ENCODE data around the gene BARX2.

Gene BARX2

DNA sequence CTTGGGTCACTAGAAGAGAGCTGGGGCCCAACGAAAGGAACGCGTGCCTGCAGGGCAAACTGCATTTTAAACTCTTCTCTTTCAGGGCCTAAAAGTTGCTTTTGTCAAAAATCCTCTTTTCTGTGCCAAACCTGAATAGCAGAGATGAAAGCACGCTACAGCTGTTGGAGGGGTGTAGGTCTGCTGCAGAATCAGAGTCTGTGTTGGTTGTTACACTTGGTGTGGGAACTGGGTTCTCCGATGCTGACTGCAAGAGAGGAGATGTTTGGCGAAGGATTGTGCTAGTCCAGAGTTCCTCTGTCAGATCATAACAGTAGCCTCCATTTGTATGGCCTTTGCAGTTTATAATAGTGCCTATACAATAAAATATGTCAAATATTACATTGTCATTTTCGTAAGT lies 41.8 kb downstream of the BARX2 start:
- TF ChIP-seq, protein P1, sequence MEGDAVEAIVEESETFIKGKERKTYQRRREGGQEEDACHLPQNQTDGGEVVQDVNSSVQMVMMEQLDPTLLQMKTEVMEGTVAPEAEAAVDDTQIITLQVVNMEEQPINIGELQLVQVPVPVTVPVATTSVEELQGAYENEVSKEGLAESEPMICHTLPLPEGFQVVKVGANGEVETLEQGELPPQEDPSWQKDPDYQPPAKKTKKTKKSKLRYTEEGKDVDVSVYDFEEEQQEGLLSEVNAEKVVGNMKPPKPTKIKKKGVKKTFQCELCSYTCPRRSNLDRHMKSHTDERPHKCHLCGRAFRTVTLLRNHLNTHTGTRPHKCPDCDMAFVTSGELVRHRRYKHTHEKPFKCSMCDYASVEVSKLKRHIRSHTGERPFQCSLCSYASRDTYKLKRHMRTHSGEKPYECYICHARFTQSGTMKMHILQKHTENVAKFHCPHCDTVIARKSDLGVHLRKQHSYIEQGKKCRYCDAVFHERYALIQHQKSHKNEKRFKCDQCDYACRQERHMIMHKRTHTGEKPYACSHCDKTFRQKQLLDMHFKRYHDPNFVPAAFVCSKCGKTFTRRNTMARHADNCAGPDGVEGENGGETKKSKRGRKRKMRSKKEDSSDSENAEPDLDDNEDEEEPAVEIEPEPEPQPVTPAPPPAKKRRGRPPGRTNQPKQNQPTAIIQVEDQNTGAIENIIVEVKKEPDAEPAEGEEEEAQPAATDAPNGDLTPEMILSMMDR (conservative IDR thresholded peaks at IDR 0.05; ENCODE audit: low read depth, low read length) = no peak
- DNase-seq (ENCODE audit: low read depth) = no peak
- no peak overlapping the region for H3K4me3 ChIP-seq (ENCODE audit: low read length)

DNA sequence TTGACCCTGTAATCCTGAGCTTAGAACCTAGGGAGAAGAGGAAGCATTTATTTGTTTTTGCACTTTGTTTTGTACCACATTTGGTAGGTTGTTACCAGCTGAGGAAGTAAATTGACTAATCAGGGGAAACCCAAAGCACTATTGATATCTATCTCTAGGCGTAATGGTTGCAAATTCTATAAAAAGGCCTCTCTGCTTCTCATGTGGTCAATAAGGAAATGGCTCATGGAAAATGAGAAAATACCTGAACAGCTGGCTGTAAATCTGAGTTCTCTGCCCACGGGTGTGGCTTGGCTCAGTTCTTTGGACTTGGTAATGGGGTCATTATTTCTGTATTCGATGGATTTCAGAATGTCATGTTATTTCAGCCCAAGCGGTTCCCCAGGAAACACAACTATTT lies 42.4 kb downstream of the BARX2 start:
- no peak overlapping the region for H3K4me3 ChIP-seq (ENCODE audit: low read length)
- DNase-seq (ENCODE audit: low read depth) = no peak
- TF ChIP-seq, protein P1 (conservative IDR thresholded peaks at IDR 0.05; ENCODE audit: low read depth, low read length) = no peak

DNA sequence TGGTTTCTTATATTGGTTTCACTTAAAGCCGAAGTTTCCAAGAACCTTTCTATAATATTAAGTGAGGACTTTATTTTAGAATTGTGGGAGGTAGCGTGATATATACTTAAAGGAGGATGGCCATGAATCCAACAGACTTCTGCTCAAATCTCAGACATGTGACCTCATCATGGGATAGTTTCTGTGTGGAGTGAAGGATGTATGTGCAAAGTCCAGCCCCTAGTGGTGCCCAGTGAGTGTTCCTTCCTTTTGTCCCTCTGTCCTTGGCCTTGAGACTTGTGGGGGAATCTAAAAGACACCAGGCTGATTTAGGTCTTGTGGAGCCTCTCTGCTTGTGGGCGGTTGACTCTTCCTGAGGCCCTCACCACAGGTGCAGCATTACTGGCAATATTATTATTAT lies 43.7 kb downstream of the BARX2 start:
- H3K4me3 ChIP-seq (ENCODE audit: low read length) = no peak overlapping the region
- DNase-seq (ENCODE audit: low read depth) = no peak
- TF ChIP-seq, protein P1 (conservative IDR thresholded peaks at IDR 0.05; ENCODE audit: low read depth, low read length) = no peak

DNA sequence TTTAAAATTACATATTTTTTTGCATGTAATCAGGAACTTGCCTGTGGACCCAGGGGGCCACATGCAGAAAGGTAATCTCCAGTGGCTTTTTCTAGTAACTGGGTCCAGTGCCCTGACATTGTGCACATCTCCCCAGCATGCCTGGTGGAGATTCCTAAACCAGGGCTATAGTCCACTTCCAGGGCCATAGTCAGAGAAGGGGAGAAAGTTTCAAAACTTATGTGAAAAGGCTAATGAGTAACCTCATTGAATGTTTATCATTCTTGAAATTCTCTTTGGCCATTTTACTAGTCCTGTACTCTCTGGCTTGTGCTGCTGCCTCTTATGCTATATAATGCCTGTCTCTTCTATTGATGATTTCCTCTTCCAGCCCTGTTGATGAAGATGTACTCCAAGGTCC lies 47.8 kb downstream of the BARX2 start:
- no peak for DNase-seq (ENCODE audit: low read depth)
- H3K4me3 ChIP-seq (ENCODE audit: low read length) = no peak overlapping the region
- TF ChIP-seq, protein P1 (conservative IDR thresholded peaks at IDR 0.05; ENCODE audit: low read depth, low read length) = no peak

DNA sequence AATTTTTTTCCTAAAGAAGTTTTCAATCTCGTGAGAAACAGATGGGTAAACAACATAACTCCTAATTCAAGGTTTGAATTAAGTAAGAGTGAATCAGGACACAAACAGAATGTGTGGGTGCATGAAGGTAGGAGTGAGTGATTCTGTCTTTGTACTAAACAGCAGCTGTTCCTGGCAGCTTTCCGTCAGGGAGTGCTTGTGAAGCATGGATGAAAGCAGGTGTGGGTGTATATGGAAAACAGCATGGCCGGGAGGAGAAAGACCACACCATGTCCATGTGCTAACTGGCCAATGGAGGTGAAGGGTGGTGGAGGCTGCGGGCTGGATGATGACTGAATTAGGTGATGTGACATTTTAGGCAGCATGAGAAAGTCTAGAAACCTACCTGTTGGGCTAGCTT lies 49.6 kb downstream of the BARX2 start:
- TF ChIP-seq, protein P1 (conservative IDR thresholded peaks at IDR 0.05; ENCODE audit: low read depth, low read length) = no peak
- no peak overlapping the region for H3K4me3 ChIP-seq (ENCODE audit: low read length)
- DNase-seq (ENCODE audit: low read depth) = no peak

DNA sequence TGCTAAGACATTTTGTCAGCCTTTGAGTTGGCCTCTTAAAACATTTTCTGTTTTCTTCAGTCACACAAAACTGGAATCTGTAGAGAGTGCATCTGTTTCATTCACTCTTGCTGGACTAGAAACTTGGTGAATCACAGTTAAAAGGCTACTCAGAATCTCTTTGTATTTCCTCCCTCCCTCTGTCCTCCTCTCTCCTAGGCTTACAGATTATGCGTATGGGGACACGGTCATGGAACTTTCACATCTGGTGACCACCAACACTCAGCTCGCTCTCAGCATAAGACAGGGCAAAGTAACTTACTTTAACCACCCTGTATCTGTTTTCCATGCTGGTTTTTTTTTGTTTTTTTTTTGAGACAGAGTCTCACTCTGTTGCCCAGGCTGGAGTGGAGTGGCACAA lies 50.4 kb downstream of the BARX2 start:
- no peak overlapping the region for H3K4me3 ChIP-seq (ENCODE audit: low read length)
- TF ChIP-seq, protein P1 (conservative IDR thresholded peaks at IDR 0.05; ENCODE audit: low read depth, low read length) = no peak
- DNase-seq (ENCODE audit: low read depth) = no peak

DNA sequence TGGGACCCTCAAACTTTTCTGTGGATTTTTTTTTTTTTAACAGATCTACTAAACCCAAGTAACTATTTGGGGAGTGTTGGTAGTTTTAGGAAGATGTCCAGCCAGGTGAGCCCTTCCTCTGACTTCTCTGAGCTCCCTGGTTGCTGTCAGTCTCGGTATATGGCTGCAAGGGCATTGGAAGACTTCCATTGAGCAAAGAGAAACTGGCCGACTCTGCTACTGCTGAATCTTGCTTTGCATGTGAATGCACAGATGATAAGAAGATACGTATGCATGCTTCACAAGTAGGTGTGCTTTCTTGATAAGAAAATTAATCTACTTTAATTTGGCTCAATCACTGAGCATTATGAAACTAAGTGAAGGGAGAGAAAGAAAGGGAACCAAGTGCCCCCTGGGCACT lies 51.1 kb downstream of the BARX2 start:
- DNase-seq (ENCODE audit: low read depth) = no peak
- TF ChIP-seq, protein P1 (conservative IDR thresholded peaks at IDR 0.05; ENCODE audit: low read depth, low read length) = no peak
- H3K4me3 ChIP-seq (ENCODE audit: low read length) = no peak overlapping the region
